NCI-H1048 (cell line): ENCODE results near the gene DOCK8.

Source experiments
- DNase-seq: peaks from one replicate; lab custom pipeline; 2025; lab: John Stamatoyannopoulos, UW

Gene DOCK8

DNA sequence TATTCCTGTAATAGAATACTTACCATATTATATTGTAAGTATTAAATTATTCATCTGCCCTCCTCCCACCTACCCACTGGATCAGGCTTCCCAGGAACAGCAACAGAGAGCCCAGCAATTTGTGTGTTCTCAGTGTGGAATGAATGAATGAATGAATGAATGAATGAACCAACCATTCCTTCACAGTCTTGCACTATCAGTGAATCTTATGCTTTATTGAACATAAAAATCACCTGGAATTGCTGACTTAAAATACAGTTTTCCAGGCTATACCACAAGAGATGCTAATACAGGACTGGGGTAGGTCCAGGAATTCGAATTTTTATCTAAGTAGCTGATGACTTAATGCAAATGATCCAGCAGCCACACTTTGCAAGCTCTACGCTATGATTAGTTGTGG is 51.6 kb downstream of the DOCK8 start:
- no peak for DNase-seq

GRCh38 chr9:268616-269015 is 54.0 kb downstream of the DOCK8 start:
- DNase-seq = no peak

DNA sequence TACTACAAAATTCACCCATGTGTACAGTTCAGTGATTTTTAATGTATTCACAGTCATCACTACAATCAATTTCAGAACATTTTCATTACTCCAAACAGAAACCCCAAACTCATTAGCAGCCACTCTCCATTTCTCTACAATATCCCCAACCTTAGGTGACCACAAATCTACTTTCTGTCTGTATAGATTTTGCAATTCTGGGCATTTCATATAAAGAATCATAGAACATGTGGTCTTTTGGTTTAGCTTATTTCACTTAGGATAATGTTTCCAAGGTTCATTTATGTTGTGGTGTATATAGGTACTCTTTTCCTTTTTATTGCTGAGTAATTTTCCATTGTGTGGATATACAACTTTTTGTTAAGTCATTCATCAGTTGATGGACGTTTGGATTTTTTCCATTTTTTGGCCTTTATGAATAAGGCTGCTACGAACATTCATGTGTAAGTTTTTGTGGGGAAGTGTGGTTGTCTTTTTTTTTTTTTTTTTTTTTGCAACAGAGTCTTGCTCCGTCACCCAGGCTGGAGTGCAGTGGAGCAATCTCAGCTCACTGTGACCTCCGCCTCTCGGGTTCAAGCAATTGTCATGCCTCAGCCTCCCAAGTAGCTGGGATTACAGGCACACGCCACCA is 54.5 kb downstream of the DOCK8 start:
- no peak for DNase-seq

GRCh38 chr9:270657-271237 is 56.1 kb downstream of the DOCK8 start:
- DNase-seq = no peak

- DNase-seq = no peak
Measured at GRCh38 chr9:272251-273213, 57.9 kb downstream of the DOCK8 start.

GRCh38 chr9:274406-274805 is 59.7 kb downstream of the DOCK8 start:
- DNase-seq = no peak

DNA sequence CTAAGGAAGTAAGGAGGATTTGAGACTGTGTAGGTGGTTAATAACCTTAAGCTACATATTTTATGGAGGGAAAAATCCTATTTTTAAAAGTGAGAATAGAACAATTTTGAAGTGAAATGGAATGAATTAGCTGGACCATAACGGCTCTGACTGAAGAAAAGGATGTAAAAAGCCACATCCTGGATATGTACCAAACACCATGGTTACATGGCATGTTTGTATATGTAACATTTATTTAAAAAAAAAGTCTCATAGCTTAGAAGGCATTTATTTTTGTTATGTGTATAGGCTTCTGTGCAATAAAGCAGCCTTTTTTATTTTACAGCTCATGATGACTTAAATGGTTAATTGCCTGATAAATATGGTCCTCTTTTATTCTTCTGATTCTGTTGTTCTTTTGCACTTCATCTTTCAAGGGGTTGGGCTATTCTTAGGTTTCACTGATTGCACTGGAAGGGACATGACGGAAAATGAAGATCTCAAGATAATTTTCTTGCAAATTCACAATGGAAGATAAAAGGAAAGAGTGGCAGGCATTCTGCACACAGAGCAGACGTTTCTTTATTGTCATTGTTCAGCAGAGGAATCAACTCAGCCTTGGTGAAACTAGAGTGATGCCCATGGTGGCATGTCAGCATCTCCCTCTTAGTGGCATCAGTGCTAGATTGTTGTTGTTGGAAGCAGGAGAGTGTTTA is 63.1 kb downstream of the DOCK8 start:
- no peak for DNase-seq

DNA sequence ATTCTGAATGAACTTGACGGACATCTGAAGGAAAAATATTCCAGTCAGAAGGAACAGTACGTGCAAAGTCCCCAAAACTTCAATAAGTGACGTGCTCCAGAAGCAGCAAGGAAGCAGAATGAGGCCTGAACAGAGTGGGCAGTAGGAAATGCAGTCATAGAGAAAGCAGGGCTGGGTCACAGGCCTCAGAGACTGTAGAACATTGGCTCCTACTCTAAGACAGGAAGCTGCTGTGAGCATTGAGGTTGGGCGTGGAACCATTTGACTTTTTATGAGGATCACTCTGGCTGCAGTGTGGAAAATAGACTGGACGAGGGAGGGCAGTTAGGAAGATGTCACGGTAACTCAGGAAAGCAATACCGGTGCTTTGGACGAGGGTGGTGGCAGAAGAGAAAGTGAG is 64.0 kb downstream of the DOCK8 start:
- DNase-seq = no peak

DNA sequence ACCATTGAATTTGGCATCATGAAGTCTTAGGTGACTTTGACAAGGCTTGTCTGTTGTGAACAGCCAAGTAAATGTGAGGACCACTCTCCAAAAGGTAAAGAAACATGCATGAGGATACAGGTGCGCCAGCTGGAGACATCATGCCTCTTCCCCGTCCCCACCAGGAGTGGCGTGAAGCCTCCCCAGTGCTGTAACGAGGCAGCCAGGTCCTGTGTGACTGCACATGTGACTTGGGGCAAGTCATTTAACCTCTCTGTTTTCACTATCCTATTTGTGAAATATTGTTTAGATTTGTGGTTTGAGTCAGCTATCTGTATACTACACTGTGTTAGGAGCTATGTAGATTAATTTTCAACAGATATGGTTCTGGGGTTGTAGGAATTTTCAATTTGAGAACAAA is 65.0 kb downstream of the DOCK8 start:
- DNase-seq = no peak

GRCh38 chr9:281741-282645 is 67.3 kb downstream of the DOCK8 start:
- no peak for DNase-seq

- DNase-seq = no peak
Measured at GRCh38 chr9:286071-286740, 71.5 kb downstream of the DOCK8 start.

- DNase-seq = no peak
Measured at GRCh38 chr9:289121-289520, 74.5 kb downstream of the DOCK8 start.

DNA sequence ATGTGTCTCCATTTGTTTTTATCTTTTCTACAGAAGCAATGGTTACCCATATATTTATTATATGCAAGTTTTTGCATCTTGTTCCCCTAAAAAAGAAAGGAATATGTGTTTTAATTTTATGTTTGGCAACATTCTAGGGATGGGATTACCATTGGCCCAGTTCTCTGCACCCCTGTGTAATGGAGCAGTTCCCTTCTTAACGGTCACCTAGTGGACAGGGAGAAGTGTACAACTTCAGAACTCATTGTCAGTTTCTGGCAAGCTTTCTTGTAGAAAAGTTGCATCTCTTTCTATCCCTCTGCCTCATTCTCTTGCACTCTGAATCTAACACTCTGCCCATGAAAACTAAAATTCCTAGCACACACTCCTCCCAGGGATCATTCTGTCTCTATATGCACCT is 78.2 kb downstream of the DOCK8 start:
- no peak for DNase-seq

DNA sequence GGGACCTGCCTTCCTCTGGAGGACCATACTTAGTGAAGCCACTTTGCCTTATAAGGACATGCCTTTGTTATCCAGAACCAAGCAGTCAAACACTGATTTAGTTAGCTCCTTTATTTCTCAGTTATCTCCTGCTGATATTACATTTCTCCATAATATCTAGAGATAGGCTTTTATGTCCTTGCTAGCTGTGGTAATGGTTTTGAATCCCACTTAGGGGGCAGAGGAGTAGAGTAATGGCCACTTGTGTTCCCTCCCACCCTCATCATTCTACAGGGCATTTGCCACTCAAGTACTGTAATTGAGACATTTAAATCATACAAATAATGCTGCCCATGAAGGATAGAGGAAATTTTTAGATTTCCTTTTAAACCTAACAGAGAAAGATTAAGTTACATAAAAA is 80.9 kb downstream of the DOCK8 start:
- no peak for DNase-seq

DNA sequence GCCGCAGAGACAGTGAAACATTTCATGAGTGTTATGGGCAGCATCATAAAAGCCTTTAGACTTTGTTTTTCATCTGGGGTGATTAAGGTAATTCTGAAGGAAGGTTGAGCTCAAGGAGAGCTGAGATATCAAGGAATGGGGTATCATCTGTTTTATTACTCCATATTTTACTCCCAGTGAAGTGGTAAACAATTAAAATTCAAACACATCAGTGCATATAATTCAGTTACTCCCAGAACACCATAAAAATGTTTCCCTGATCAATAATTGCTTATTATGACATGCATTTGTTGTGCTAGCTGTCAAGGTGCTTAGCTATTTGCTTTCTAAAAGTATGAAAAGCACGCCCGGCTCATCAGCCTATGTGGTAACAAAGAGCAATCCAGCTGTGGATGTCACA is 81.7 kb downstream of the DOCK8 start:
- DNase-seq = no peak

GRCh38 chr9:297104-297972 is 82.7 kb downstream of the DOCK8 start:
- DNase-seq = no peak

GRCh38 chr9:303502-303901 is 88.8 kb downstream of the DOCK8 start:
- DNase-seq = no peak

GRCh38 chr9:304106-304505 is 89.4 kb downstream of the DOCK8 start:
- DNase-seq = no peak

- DNase-seq = no peak
Measured at GRCh38 chr9:304519-305185, 90.0 kb downstream of the DOCK8 start.
